ENCODE data around the gene COX15. TPM values are rescaled to one million over a fixed set of nuclear protein-coding genes. Genes with fewer than 3 reads are reported as not detected.
"Not testable (repeated sequence)": the region's sequence is repeated elsewhere in the genome, so short reads cannot be mapped to it uniquely, and the experiment has no call there.

The COX15 gene
- total and polyA plus RNA-seq, 4 experiments from 2014 or later, result 26.0 to 32.1 (median 31.5) TPM

DNA sequence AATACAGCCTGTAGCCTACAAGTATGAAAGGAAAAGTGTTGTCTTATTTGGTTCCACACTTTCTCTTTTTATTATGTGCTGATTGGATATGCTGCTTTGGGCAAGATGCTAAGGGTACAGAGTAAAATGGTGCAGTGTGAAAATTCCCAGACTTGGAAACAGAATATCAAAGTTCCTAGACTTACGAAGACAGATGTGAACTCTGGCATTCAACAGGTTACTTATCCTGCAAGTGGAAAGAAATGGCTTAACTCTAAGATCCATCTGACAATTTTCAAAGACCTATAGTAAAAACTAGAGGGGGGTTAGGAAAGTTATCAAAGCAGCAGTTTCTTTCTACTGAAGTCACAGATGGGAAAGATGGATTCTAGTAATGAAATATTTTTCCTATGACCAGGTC is 24.2 kb upstream of the COX15 start:
- H3K9me3 Mint-ChIP-seq, result peaks cover 0 to 2% (median 0%) of the 10 kb centered on the region in 8 donors
- CTCF ChIA-PET (ENCODE audit: partially characterized antibody), result no interaction called here
- intact Hi-C loops (cut with micrococcal nuclease), result no loop called here
- H3K4me3 Mint-ChIP-seq, result no peak overlapping the region
- Histone ChIP-seq H3K4me3 (ENCODE audit: low read length in 2 of 2) (no peak overlapping the region), H3K36me3 (ENCODE audit: insufficient read depth, low read length) (peaks cover 68% of the 10 kb centered on the region), H3K9me3 (ENCODE audit: control insufficient read depth in 1 of 2, low read length in 2 of 2) (no peaks in the 10 kb centered on the region), H3K27ac (ENCODE audit: low read depth, low read length) (no peak overlapping the region), H3K27me3 (ENCODE audit: insufficient read depth, low read length) (no peaks in the 10 kb centered on the region), H3K4me1 (ENCODE audit: insufficient read depth, low read length) (no peaks in the 10 kb centered on the region)
- DNase-seq, result no peak
- H3K27ac Mint-ChIP-seq, result no peak overlapping the region
- H3K36me3 Mint-ChIP-seq, result peaks cover 79 to 88% of the 10 kb centered on the region in 2 donors
- POLR2A ChIA-PET (ENCODE audit: partially characterized antibody), result no interaction called here
- no peaks in the 10 kb centered on the region for H3K27me3 Mint-ChIP-seq
- H3K4me1 Mint-ChIP-seq, result no peaks in the 10 kb centered on the region

GRCh38 chr10:99754670-99755069 is 22.7 kb upstream of the COX15 start:
- H3K27me3 ChIP-seq (ENCODE audit: insufficient read depth, low read length), result no peaks in the 10 kb centered on the region
- no peaks in the 10 kb centered on the region for H3K4me1 ChIP-seq (ENCODE audit: insufficient read depth, low read length)
- POLR2A ChIA-PET (ENCODE audit: partially characterized antibody), result no interaction called here
- Mint-ChIP-seq H3K4me1 (peaks cover 0 to 2% (median under 1%) of the 10 kb centered on the region in 4 donors), H3K27me3 (no peaks in the 10 kb centered on the region), H3K4me3 (no peak overlapping the region), H3K36me3 (peaks cover 79 to 86% of the 10 kb centered on the region in 2 donors), H3K27ac (no peak overlapping the region), H3K9me3 (no peaks in the 10 kb centered on the region)
- peaks cover 58% of the 10 kb centered on the region for H3K36me3 ChIP-seq (ENCODE audit: insufficient read depth, low read length)
- no peaks in the 10 kb centered on the region for H3K9me3 ChIP-seq (ENCODE audit: control insufficient read depth in 1 of 2, low read length in 2 of 2)
- H3K4me3 ChIP-seq (ENCODE audit: low read length in 2 of 2), result no peak overlapping the region
- intact Hi-C loops (cut with micrococcal nuclease), result no loop called here
- DNase-seq, result no peak
- CTCF ChIA-PET (ENCODE audit: partially characterized antibody), result no interaction called here
- no peak overlapping the region for H3K27ac ChIP-seq (ENCODE audit: low read depth, low read length)

DNA sequence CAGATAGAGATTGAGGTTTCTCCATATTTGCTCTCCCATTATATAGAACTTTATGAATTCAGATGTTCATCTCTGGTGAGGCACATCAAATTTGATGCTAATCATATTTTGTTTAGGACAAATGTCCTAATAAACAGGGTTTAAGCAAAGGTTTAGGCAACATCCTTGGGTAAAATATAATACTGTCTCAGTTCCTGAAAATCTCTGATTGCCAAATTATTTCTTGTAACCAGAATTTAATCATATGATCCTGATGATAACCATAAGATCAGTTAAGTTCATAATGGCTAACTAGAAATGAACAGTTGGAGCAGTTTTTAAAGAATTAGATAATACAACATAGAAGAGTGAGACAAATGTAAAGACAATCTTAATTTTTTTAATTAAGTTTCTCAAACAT is 18.7 kb upstream of the COX15 start:
- intact Hi-C loops (cut with micrococcal nuclease), result no loop called here
- ChIA-PET CTCF (ENCODE audit: partially characterized antibody) (no interaction called here), POLR2A (ENCODE audit: partially characterized antibody) (no interaction called here)
- no peaks in the 10 kb centered on the region for H3K9me3 Mint-ChIP-seq
- H3K36me3 Mint-ChIP-seq, result peaks cover 66 to 80% of the 10 kb centered on the region in 2 donors
- Histone ChIP-seq H3K27me3 (ENCODE audit: insufficient read depth, low read length) (no peaks in the 10 kb centered on the region), H3K27ac (ENCODE audit: low read depth, low read length) (no peak overlapping the region), H3K4me3 (ENCODE audit: low read length in 2 of 2) (no peak overlapping the region), H3K4me1 (ENCODE audit: insufficient read depth, low read length) (no peaks in the 10 kb centered on the region), H3K9me3 (ENCODE audit: control insufficient read depth in 1 of 2, low read length in 2 of 2) (no peaks in the 10 kb centered on the region), H3K36me3 (ENCODE audit: insufficient read depth, low read length) (peaks cover 57% of the 10 kb centered on the region)
- H3K27me3 Mint-ChIP-seq, result no peaks in the 10 kb centered on the region
- no peak overlapping the region for H3K27ac Mint-ChIP-seq
- peaks cover 0 to 11% (median 6%) of the 10 kb centered on the region in 4 donors for H3K4me1 Mint-ChIP-seq
- DNase-seq, result no peak
- no peak overlapping the region for H3K4me3 Mint-ChIP-seq

GRCh38 chr10:99748823-99749451 is 17.0 kb upstream of the COX15 start:
- H3K9me3 Mint-ChIP-seq, result no peaks in the 10 kb centered on the region
- Histone ChIP-seq H3K27ac (ENCODE audit: low read depth, low read length) (no peak overlapping the region), H3K4me3 (ENCODE audit: low read length in 2 of 2) (no peak overlapping the region), H3K27me3 (ENCODE audit: insufficient read depth, low read length) (no peaks in the 10 kb centered on the region), H3K9me3 (ENCODE audit: control insufficient read depth in 1 of 2, low read length in 2 of 2) (no peaks in the 10 kb centered on the region), H3K36me3 (ENCODE audit: insufficient read depth, low read length) (peaks cover 49% of the 10 kb centered on the region), H3K4me1 (ENCODE audit: insufficient read depth, low read length) (no peaks in the 10 kb centered on the region)
- intact Hi-C loops (cut with micrococcal nuclease), result no loop called here
- peak overlapping the region in 1 of 7 donors; percentile 60 for H3K27ac Mint-ChIP-seq
- no peaks in the 10 kb centered on the region for H3K27me3 Mint-ChIP-seq
- CTCF ChIA-PET (ENCODE audit: partially characterized antibody), result no interaction called here
- H3K4me1 Mint-ChIP-seq, result peaks cover 3 to 12% (median 8%) of the 10 kb centered on the region in 4 donors
- POLR2A ChIA-PET (ENCODE audit: partially characterized antibody), result no interaction called here
- H3K4me3 Mint-ChIP-seq, result no peak overlapping the region
- peaks cover 55 to 81% of the 10 kb centered on the region in 2 donors for H3K36me3 Mint-ChIP-seq
- DNase-seq, result no peak

DNA sequence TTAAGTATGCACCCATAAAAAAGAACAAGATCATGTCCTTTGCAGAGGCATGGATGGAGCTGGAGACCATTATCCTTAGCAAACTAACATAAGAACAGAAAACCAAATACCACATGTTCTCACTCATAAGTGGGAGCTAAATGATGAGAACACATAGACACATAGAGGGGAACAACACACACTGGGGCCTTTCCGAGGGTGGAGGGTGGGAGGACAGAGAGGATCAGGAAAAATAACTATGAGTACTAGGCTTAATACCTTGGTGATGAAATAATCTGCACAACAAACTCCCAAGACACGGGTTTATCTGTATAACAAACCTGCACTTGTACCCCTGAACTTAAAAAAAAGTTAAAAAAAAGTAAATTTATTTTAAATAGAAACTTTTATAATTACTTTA is 14.2 kb upstream of the COX15 start:
- H3K9me3 Mint-ChIP-seq; H3K27me3 ChIP-seq (ENCODE audit: insufficient read depth, low read length); CTCF ChIA-PET (ENCODE audit: partially characterized antibody); intact Hi-C loops (cut with micrococcal nuclease); H3K4me3 ChIP-seq (ENCODE audit: low read length in 2 of 2); DNase-seq; H3K9me3 ChIP-seq (ENCODE audit: control insufficient read depth in 1 of 2, low read length in 2 of 2); H3K27me3 Mint-ChIP-seq; H3K27ac ChIP-seq (ENCODE audit: low read depth, low read length); POLR2A ChIA-PET (ENCODE audit: partially characterized antibody); H3K4me1 ChIP-seq (ENCODE audit: insufficient read depth, low read length); H3K4me3 Mint-ChIP-seq: not testable (repeated sequence)
- H3K4me1 Mint-ChIP-seq, result peaks cover 12 to 25% (median 18%) of the 10 kb centered on the region in 4 donors
- peaks cover 70 to 84% of the 10 kb centered on the region in 2 donors for H3K36me3 Mint-ChIP-seq
- peak overlapping the region in 2 of 7 donors; percentile 68 to 74 for H3K27ac Mint-ChIP-seq
- H3K36me3 ChIP-seq (ENCODE audit: insufficient read depth, low read length), result peaks cover 60% of the 10 kb centered on the region

DNA sequence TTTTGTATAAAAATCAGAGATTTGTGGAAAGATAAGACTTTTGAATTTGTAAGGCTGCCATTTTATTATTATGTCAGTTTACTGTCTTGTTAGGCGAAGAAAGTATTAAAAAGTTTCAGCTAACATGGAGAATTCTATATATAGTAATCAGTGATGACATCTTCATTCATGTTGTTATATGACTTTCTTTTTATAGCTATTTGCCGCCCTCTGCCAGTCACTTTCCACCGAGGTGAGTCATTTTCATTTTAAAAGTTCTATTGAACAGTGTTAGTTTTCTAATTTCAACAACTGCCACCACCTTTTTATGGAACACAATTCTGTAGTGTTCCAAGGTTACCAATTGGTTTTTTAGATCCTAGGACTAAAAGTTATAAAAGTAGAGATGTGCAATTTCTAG is 11.9 kb upstream of the COX15 start:
- H3K27ac Mint-ChIP-seq, result no peak overlapping the region
- no peaks in the 10 kb centered on the region for H3K27me3 Mint-ChIP-seq
- Histone ChIP-seq H3K27me3 (ENCODE audit: insufficient read depth, low read length) (no peaks in the 10 kb centered on the region), H3K4me1 (ENCODE audit: insufficient read depth, low read length) (no peaks in the 10 kb centered on the region), H3K4me3 (ENCODE audit: low read length in 2 of 2) (no peak overlapping the region), H3K9me3 (ENCODE audit: control insufficient read depth in 1 of 2, low read length in 2 of 2) (no peaks in the 10 kb centered on the region), H3K27ac (ENCODE audit: low read depth, low read length) (no peak overlapping the region), H3K36me3 (ENCODE audit: insufficient read depth, low read length) (peaks cover 69% of the 10 kb centered on the region)
- H3K4me1 Mint-ChIP-seq, result peaks cover 14 to 22% (median 20%) of the 10 kb centered on the region in 4 donors
- ChIA-PET CTCF (ENCODE audit: partially characterized antibody) (interaction anchor here (1.1 kb wide), 1 partner anchor 9 kb away, joined by 3 read pairs; no protein-coding TSS in a partner anchor), POLR2A (ENCODE audit: partially characterized antibody) (interaction anchor here (1.6 kb wide), 1 partner anchor 12 kb away, joined by 6 read pairs; the partner anchor contains the start of genes COX15 and CUTC)
- H3K4me3 Mint-ChIP-seq, result no peak overlapping the region
- peaks cover 0 to 24% (median 18%) of the 10 kb centered on the region in 8 donors for H3K9me3 Mint-ChIP-seq
- peaks cover 76 to 88% of the 10 kb centered on the region in 2 donors for H3K36me3 Mint-ChIP-seq
- intact Hi-C loops (cut with micrococcal nuclease), result no loop called here
- no peak for DNase-seq

DNA sequence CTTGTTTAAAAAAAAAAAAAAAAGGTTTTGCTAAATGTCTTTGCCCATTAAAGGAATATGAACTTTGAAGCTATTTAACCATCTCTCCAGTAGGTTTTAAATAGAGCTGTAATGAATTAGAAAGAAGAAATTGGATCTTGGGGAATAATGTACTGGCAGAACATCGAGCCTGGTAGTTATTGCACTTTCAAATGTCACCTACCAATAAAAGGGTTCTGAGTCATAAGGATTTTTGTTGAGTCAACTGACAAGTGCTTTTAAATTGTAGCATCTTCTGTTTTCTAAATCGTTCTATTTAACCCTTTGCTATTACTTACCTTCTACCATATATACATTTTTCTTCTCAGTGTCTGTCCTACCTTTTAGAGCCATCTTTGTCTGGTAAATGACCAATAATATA is 10.8 kb upstream of the COX15 start:
- H3K36me3 Mint-ChIP-seq, result peaks cover 76 to 83% of the 10 kb centered on the region in 2 donors
- H3K4me1 ChIP-seq (ENCODE audit: insufficient read depth, low read length), result no peaks in the 10 kb centered on the region
- no peaks in the 10 kb centered on the region for H3K9me3 ChIP-seq (ENCODE audit: control insufficient read depth in 1 of 2, low read length in 2 of 2)
- H3K9me3 Mint-ChIP-seq, result peaks cover 0 to 24% (median 18%) of the 10 kb centered on the region in 8 donors
- POLR2A ChIA-PET (ENCODE audit: partially characterized antibody), result no interaction called here
- H3K27ac Mint-ChIP-seq, result no peak overlapping the region
- no peaks in the 10 kb centered on the region for H3K27me3 Mint-ChIP-seq
- H3K36me3 ChIP-seq (ENCODE audit: insufficient read depth, low read length), result peaks cover 57% of the 10 kb centered on the region
- CTCF ChIA-PET (ENCODE audit: partially characterized antibody), result no interaction called here
- DNase-seq, result no peak
- intact Hi-C loops (cut with micrococcal nuclease), result no loop called here
- H3K27ac ChIP-seq (ENCODE audit: low read depth, low read length), result no peak overlapping the region
- H3K4me3 ChIP-seq (ENCODE audit: low read length in 2 of 2), result no peak overlapping the region
- no peak overlapping the region for H3K4me3 Mint-ChIP-seq
- no peaks in the 10 kb centered on the region for H3K27me3 ChIP-seq (ENCODE audit: insufficient read depth, low read length)
- H3K4me1 Mint-ChIP-seq, result peaks cover 14 to 27% (median 18%) of the 10 kb centered on the region in 4 donors

Data from CD4-positive, alpha-beta memory T cell (primary cell).